KMS-11 (cell line): ENCODE results near the gene BLCAP.

ENCODE experiments used
- H2AFZ ChIP-seq: fragments of 200-600 bp; sonication (generic); 2 replicates; pipeline ENCODE4 v1.6.1; 2016; ENCODE audit warnings: antibody characterized with exemption, mixed run types, low read depth
- H3K27ac ChIP-seq: fragments of 200-600 bp; sonication (generic); 2 replicates; pipeline ENCODE4 v1.6.1; 2016; ENCODE audit warnings: mild to moderate bottlenecking, mixed run types
- H3K27me3 ChIP-seq: fragments of 200-600 bp; sonication (generic); 2 replicates; pipeline ENCODE4 v1.6.1; 2017; ENCODE audit warnings: mild to moderate bottlenecking, low read depth, mixed run types, moderate library complexity; ENCODE audit not compliant: insufficient read depth
- H3K36me3 ChIP-seq: fragments of 200-600 bp; sonication (generic); 2 replicates; pipeline ENCODE4 v1.6.1; 2017; ENCODE audit warnings: mild to moderate bottlenecking, mixed run types; ENCODE audit not compliant: insufficient read depth
- H3K4me1 ChIP-seq: fragments of 200-600 bp; sonication (generic); 2 replicates; pipeline ENCODE4 v1.6.1; 2016; ENCODE audit warnings: mild to moderate bottlenecking, low read depth, mixed run types; ENCODE audit not compliant: poor library complexity, severe bottlenecking
- H3K4me2 ChIP-seq: fragments of 200-600 bp; sonication (generic); 2 replicates; pipeline ENCODE4 v1.7.0; 2016; ENCODE audit warnings: mild to moderate bottlenecking, mixed run types
- H3K4me3 ChIP-seq: fragments of 200-600 bp; sonication (generic); IDR thresholded peaks from 2 replicates; pipeline ENCODE4 v1.6.1; 2017; ENCODE audit warnings: low read depth, low read length, mixed read lengths; ENCODE audit not compliant: insufficient read depth
- H3K79me2 ChIP-seq: fragments of 200-600 bp; sonication (generic); 2 replicates; pipeline ENCODE4 v1.6.1; 2016; ENCODE audit warnings: low read depth, mixed run types; ENCODE audit not compliant: insufficient read depth
- H3K9ac ChIP-seq: fragments of 200-600 bp; sonication (generic); 2 replicates; pipeline ENCODE4 v1.6.1; 2016; ENCODE audit warnings: mild to moderate bottlenecking, mixed run types
- H4K20me1 ChIP-seq: fragments of 200-600 bp; sonication (generic); 2 replicates; pipeline ENCODE4 v1.6.1; 2016; ENCODE audit warnings: mild to moderate bottlenecking, mixed run types; ENCODE audit not compliant: insufficient read depth
- TF ChIP-seq, protein P1 (sequence below): fragments of 200-600 bp; sonication (generic); conservative IDR thresholded peaks from 2 replicates; pipeline ENCODE4 v1.6.1; 2017; ENCODE audit warnings: low read depth, mild to moderate bottlenecking, antibody characterized with exemption, low read length, moderate library complexity, mixed read lengths

The BLCAP gene

DNA sequence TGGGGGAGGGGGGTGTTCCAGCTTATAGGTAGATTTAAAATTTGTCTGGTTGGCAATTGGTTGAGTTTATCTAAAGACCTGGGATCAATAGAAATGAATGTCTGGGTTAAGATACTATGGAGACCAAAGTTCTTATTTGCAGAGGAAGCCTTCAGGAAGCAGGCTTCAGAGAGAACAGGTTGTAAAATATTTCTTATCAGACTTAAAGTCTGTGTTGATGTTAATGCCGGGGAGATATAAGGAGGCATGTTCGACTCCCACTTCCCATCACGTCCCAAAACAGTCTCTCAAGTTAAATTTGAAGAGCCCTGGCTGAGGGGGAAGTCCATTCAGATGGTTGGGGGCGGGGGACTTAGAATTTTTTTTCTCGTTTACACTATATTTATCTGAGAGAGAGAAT is 12.3 kb upstream of the BLCAP start:
- Histone ChIP-seq H3K79me2 (no peaks in the 10 kb centered on the region), H3K36me3 (no peaks in the 10 kb centered on the region), H3K4me2 (no peak overlapping the region), H3K9ac (no peak overlapping the region), H3K4me1 (peaks cover 9% of the 10 kb centered on the region), H4K20me1 (no peaks in the 10 kb centered on the region), H3K27me3 (no peaks in the 10 kb centered on the region), H2AFZ (no peak overlapping the region), H3K27ac (no peak overlapping the region), H3K4me3 (no peak overlapping the region)
- TF ChIP-seq, protein P1, sequence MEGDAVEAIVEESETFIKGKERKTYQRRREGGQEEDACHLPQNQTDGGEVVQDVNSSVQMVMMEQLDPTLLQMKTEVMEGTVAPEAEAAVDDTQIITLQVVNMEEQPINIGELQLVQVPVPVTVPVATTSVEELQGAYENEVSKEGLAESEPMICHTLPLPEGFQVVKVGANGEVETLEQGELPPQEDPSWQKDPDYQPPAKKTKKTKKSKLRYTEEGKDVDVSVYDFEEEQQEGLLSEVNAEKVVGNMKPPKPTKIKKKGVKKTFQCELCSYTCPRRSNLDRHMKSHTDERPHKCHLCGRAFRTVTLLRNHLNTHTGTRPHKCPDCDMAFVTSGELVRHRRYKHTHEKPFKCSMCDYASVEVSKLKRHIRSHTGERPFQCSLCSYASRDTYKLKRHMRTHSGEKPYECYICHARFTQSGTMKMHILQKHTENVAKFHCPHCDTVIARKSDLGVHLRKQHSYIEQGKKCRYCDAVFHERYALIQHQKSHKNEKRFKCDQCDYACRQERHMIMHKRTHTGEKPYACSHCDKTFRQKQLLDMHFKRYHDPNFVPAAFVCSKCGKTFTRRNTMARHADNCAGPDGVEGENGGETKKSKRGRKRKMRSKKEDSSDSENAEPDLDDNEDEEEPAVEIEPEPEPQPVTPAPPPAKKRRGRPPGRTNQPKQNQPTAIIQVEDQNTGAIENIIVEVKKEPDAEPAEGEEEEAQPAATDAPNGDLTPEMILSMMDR: no peak

DNA sequence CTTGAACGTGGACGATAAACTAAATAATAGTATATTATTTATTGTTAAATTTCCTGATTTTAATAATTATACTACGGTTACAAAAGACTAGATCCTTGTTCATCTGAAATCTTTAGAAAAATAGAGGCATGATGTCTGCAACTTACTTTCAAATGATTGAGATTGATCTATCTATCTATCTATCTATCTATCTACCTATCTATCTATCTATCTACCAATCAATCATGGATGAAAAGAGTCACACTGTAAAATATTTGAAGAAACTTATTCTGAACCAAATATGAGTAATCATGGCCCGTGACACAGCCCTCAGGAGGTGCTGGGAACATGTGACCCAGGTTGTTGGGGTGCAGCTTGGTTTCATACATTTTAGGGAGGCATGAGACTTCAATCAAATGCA is 11.7 kb upstream of the BLCAP start:
- H2AFZ ChIP-seq: no peak overlapping the region
- H3K36me3 ChIP-seq: no peaks in the 10 kb centered on the region
- H4K20me1 ChIP-seq: no peaks in the 10 kb centered on the region
- H3K4me3 ChIP-seq: no peak overlapping the region
- H3K4me2 ChIP-seq: no peak overlapping the region
- TF ChIP-seq, protein P1: no peak
- H3K79me2 ChIP-seq: no peaks in the 10 kb centered on the region
- H3K9ac ChIP-seq: no peak overlapping the region
- H3K27ac ChIP-seq: no peak overlapping the region
- H3K4me1 ChIP-seq: peaks cover 14% of the 10 kb centered on the region
- H3K27me3 ChIP-seq: no peaks in the 10 kb centered on the region

DNA sequence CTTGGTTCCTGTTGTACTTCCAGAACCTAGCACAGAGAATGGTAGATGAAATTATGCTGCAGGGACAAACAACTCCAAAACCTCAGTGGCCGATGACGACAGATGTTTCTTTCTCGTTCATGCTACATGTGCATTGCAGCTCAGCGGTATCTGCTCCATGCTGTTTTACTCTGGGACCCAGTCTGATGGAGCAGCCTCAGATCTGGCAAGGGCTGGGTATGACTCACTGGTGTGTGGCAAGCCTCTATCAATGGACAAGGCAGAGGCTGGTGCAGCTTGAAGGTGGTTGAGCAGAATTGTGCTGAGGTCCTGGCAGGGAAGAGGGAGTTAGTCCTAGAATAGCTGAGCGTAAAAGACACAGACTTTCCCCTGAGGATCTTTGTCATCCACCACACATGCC is 10.3 kb upstream of the BLCAP start:
- Histone ChIP-seq H4K20me1 (no peaks in the 10 kb centered on the region), H3K27ac (no peak overlapping the region), H3K4me2 (no peak overlapping the region), H3K36me3 (no peaks in the 10 kb centered on the region), H2AFZ (no peak overlapping the region), H3K79me2 (no peaks in the 10 kb centered on the region), H3K4me1 (peaks cover 17% of the 10 kb centered on the region), H3K27me3 (no peaks in the 10 kb centered on the region), H3K9ac (no peak overlapping the region), H3K4me3 (no peak overlapping the region)
- TF ChIP-seq, protein P1: no peak

DNA sequence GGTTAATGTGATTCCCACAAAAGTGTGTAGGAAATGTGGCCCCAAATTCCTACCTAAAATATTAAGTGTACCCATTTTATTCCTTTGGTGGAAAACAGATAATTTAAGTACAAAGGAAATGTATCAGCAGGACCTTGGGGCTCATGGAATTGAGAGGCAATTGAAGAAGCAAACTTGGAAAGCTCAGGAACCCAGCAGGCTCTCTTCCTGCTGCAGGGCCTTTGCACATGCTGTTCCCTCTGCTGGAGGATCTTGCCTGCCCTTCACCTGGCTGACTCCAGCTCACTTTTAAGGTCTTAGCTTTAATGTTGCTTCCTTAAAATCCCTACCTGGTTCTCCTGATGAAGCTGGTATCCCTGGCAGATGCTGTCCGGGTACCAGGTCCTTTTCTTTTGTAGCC is 9.8 kb upstream of the BLCAP start:
- Histone ChIP-seq H3K4me2 (no peak overlapping the region), H3K79me2 (no peaks in the 10 kb centered on the region), H2AFZ (no peak overlapping the region), H3K9ac (no peak overlapping the region), H3K4me1 (peaks cover 17% of the 10 kb centered on the region), H3K36me3 (no peaks in the 10 kb centered on the region), H4K20me1 (no peaks in the 10 kb centered on the region), H3K27me3 (no peaks in the 10 kb centered on the region), H3K4me3 (no peak overlapping the region), H3K27ac (no peak overlapping the region)
- TF ChIP-seq, protein P1: no peak
